ENCODE results near the gene TPCN1.

DNA sequence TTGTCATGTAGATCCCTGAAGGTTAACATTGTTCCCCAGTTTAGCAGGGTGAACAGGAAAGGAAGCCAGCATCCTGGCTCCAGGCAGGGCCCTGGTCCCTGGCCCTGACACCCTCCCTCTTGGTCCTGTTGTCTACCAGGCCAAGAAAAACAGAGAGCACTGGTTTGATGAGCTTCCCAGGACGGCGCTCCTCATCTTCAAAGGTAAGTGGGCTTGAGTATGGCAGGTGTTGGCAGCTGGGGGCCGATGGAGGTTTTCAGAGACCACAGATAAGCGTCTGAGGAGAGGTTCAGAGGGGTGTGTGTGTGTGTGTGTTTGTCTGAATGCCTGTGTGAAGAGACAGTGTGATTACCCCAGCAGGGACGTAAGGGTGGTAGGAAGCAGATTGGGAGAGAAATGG is 57.4 kb downstream of the TPCN1 start:
- no peak for TF ChIP-seq POLR2A (IDR thresholded peaks at IDR 0.05; ENCODE audit: borderline replicate concordance, extremely low read depth, insufficient read depth, insufficient read length)
- no peak for TF ChIP-seq POLR2AphosphoS5 (IDR thresholded peaks at IDR 0.05; ENCODE audit: low read depth, low read length)
- TF ChIP-seq, protein P1, sequence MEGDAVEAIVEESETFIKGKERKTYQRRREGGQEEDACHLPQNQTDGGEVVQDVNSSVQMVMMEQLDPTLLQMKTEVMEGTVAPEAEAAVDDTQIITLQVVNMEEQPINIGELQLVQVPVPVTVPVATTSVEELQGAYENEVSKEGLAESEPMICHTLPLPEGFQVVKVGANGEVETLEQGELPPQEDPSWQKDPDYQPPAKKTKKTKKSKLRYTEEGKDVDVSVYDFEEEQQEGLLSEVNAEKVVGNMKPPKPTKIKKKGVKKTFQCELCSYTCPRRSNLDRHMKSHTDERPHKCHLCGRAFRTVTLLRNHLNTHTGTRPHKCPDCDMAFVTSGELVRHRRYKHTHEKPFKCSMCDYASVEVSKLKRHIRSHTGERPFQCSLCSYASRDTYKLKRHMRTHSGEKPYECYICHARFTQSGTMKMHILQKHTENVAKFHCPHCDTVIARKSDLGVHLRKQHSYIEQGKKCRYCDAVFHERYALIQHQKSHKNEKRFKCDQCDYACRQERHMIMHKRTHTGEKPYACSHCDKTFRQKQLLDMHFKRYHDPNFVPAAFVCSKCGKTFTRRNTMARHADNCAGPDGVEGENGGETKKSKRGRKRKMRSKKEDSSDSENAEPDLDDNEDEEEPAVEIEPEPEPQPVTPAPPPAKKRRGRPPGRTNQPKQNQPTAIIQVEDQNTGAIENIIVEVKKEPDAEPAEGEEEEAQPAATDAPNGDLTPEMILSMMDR (IDR thresholded peaks at IDR 0.05 in 2 of 3, conservative IDR thresholded peaks at IDR 0.05 in 1 of 3; ENCODE audit: borderline replicate concordance in 1 of 3, insufficient read depth in 1 of 3, low read depth in 2 of 3, low read length in 2 of 3): no peak
- TF ChIP-seq SP1 (IDR thresholded peaks at IDR 0.05; ENCODE audit: low read depth): no peak
- TF ChIP-seq, protein P2, sequence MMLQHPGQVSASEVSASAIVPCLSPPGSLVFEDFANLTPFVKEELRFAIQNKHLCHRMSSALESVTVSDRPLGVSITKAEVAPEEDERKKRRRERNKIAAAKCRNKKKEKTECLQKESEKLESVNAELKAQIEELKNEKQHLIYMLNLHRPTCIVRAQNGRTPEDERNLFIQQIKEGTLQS (IDR thresholded peaks at IDR 0.05): no peak
- TF ChIP-seq ZNF274 (IDR thresholded peaks at IDR 0.05; ENCODE audit: low read depth, low read length): no peak
- TF ChIP-seq TCF7L2 (IDR thresholded peaks at IDR 0.05; ENCODE audit: borderline replicate concordance, extremely low read depth, insufficient read depth, insufficient read length): no peak
- TF ChIP-seq, protein P3, sequence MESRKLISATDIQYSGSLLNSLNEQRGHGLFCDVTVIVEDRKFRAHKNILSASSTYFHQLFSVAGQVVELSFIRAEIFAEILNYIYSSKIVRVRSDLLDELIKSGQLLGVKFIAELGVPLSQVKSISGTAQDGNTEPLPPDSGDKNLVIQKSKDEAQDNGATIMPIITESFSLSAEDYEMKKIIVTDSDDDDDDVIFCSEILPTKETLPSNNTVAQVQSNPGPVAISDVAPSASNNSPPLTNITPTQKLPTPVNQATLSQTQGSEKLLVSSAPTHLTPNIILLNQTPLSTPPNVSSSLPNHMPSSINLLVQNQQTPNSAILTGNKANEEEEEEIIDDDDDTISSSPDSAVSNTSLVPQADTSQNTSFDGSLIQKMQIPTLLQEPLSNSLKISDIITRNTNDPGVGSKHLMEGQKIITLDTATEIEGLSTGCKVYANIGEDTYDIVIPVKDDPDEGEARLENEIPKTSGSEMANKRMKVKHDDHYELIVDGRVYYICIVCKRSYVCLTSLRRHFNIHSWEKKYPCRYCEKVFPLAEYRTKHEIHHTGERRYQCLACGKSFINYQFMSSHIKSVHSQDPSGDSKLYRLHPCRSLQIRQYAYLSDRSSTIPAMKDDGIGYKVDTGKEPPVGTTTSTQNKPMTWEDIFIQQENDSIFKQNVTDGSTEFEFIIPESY (IDR thresholded peaks at IDR 0.05; ENCODE audit: extremely low read depth, insufficient replicate concordance, low read length): no peak

Measured in HCT116 (cell line).